NCI-H345 (cell line): ENCODE data around the gene KLF13.

Experiments used
- DNase-seq: peaks from one replicate; lab custom pipeline; 2025; lab: John Stamatoyannopoulos, UW

KLF13 gene

DNA sequence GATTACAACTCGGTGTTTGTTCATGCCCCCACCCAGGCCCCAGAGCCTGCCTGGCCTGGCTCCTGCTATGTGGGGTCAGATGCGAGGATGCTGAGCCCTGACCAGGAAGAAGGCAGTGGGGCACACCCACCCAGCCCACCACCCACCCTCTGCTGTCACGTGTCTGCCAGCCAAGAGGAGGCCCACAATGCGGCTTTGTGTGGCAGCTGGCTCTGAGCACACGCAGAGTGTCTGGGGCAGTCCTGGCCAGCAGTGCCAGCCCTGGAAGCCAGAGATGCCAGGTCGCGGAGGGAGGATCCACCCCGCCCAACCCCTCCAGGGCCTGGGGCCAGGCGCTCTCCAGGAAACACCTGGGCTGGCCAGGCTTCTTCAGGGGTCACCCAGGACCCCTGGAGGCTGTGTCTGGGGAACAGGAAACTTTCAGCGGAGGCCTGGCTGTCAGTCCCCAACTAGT is 26.4 kb upstream of the KLF13 start:
- DNase-seq = no peak

GRCh38 chr15:31300981-31301672 is 25.5 kb upstream of the KLF13 start:
- no peak for DNase-seq

DNA sequence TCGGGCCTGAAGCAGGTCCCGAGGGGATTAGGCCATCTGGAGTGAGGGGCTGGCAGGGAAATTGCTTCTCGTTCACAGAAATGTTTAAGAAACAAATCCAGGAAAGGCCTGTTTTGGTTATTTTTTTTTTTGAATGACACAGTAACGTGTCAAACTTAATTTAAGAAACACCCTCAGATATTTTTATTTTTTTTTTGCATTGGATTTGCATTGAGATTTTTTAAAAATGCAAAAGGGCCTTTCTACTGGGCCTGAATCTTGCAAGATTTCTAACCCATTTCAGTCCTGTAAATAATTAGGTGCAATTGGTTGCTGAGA is 25.0 kb upstream of the KLF13 start:
- DNase-seq = no peak

GRCh38 chr15:31302029-31302657 is 24.5 kb upstream of the KLF13 start:
- no peak for DNase-seq

DNA sequence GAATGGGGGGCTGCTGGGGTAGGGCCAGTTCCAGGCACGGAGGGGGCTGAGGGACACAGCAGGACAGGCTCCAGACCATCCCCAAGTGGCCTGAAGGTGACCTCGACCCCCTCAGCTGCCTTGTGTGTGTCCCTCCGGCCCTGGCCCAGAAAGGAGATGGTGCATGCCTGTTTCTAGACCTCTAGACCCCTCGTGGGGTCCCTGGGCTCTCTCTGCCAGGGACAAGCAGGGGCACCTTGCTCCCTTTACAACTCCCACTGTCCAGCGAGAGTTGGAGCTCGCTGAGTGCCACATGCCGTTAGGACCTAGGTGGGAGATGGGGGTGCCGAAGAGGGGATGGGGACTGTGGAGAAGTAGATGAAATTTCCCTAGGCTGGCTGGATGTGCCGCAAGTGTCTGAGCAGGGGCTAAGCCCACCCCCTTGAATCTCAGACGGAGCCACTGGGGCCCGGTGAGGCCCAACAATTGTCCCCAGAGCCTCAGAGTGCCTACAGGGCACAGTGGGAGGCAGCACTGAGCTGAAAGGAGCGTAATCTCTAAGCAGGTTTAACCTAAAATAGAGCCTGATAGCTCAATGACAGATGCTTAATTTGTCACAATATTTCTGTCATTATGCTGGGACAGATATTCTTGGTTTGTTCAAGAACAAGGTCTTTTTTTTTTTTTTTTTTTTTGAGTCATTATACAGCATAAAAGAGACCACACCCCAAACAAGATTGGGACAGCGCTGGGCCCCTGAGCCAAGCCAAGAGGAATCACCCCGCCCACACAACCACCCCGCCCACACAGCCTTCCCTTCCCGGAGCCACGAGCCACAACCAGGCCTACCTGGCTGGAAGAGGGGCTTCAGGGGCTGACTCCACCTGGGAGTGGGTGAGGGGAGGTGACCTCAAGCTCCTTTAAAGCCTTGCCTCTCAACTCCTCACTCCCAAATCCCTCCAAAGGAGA is 23.6 kb upstream of the KLF13 start:
- peak; percentile 18 for DNase-seq

DNA sequence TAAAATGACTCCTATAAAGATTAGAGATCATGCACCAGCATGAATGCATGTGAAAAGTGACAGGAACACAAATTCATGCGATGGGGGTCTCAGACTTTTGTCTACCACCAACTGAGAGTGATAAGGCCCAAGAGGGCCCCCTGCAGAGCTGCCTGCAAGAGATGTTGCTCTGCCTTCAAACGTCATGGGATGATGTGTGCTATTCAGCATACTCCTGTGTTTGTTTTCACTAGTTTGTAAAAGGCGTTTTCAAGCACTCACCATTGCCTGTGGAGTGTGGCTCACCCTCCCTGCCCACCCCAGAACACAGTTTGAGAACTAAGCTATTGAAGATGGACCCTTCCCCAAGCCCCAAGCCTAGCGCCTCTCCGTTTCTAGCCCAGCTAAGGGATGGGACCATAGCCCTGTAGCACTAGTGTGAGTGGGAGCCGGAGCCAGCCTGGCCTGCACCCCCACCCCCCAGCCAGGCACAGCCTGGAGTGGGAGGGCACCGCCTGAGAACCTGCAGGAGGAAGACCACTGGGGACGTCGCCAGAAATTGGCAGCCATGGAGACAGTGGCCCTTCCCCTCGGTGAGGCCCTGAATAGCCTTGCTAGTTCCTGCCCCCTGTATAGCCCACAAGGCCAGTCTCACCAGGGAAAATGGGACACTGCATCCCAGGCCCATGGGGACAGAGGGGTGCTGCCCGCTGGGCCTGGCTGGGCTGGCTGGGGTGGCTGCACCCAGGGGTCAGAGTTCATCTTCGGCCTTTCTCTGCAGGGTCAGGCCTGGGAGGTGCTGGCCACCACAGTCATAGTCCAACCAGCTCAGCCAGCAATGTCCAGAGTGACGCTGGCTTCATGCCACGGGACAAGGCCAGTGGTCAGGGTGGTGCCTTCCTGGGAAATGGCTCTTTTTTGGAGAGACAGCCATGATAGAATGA is 22.6 kb upstream of the KLF13 start:
- peak; percentile 32 for DNase-seq

GRCh38 chr15:31304751-31305365 is 21.8 kb upstream of the KLF13 start:
- DNase-seq = peak; percentile 65

GRCh38 chr15:31305375-31305774 is 21.3 kb upstream of the KLF13 start:
- DNase-seq = no peak

DNA sequence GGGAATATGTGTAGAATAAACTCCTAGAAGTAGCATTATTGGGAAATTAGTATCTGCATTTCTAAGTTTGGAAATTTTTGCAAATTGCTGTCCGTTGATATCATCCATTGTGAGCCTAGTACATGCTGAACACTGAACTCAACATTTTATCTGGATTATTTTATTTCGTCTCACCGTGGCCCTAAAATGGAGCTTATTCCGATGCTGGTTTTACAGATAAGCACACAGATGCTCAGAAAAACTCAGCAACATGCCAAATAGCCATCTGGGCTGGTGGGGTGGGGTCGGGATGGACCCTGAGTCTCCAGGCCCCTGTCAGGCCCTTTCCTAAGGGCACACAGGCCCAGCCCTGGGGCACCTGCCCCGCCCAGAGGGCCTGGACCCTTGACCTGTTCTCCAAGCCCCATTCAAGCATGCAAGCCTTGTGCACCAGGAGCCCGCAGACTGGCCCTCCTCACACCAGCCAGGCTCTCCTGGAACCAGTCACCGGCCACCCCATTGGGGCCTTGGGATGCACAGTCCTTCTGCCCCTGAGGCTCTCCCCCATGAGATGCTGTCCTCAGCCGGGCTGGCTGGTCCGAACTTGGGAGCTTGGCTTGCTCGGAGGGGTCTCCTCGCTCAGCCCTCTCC is 20.7 kb upstream of the KLF13 start:
- no peak for DNase-seq

DNA sequence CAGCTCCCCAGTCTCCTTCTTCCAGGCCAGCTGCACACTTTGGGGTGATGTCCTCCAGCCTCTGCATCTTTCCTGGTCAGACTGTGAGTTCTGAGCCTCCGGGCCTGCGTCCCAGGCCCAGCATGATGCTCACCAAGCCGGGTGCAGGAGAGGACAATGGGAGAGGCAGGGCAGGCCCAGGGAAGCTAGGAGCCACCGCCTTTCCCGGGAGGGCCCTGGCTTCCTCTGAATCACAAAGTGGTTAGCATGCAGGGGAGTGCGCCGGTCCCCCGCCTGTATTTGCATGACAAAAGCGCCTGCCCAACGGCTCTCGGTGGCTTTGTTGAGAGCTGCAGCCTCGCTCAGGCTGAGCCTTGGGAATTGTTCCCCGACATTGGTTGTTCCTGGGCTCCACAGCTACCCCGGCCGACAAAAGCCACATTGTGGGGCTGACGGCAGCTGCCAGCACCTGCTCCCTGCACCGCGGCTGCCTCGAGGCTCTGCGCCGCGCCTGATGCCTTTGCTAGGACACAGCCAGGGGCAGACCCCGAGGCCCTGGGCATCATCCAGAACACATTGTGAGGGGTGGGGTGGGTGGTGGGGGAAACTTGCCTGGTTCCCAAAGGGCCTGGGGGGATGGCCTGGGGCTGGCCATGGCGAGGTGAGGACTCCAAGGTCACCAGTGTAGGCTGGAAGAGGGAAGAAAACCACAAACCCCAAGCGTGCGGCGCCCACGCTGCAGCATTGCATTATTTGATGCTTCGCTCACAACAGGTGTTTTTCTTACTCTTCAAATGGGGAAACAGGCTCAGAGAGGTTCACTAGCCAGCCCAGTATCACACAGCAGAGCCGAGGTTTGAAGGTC is 20.0 kb upstream of the KLF13 start:
- peak; percentile 94 for DNase-seq

- no peak for DNase-seq
Observed at GRCh38 chr15:31307270-31308184, 19.1 kb upstream of the KLF13 start.

- DNase-seq = peak; percentile 72
Observed at GRCh38 chr15:31308185-31308639, 18.4 kb upstream of the KLF13 start.

DNA sequence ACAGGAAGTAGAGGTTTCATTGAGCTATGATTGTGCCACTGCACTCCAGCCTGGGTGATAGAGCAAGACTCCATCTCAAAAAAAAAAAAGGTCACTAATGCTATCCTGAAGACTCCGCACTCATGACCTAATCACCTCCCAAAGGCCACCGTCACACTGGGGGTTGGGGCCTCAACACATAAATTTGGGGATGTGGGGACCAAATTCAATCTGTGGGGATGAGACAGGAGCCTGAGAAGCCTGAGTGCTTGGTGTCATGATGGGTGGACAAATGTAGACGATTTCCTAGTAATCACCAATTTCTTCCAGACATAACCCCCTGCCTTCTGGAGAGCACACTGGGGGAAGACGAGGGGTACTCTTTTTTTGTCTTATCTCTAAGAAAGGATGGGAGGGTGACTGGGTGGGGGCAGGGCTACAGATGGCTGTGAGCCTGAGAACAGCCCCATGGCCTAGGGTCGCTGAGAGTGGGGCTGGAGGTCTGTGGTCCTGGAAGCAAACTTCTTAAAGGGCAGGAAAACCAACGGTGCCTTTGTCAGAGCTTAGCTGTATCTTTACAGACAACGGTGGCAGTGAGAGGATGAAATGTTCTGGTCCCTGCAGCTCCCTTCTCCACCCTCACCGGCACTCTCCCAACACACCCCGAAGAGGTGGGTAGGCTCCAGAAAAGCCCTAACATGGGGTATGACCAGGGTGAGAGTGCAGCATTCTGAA is 16.6 kb upstream of the KLF13 start:
- no peak for DNase-seq

GRCh38 chr15:31311735-31312619 is 14.7 kb upstream of the KLF13 start:
- DNase-seq = no peak

GRCh38 chr15:31313223-31313622 is 13.4 kb upstream of the KLF13 start:
- no peak for DNase-seq

GRCh38 chr15:31314380-31314779 is 12.3 kb upstream of the KLF13 start:
- DNase-seq = no peak
